Keratinocyte (primary cell): Measurements from ENCODE around the gene RBP2. TPM values are rescaled to one million over a fixed set of nuclear protein-coding genes. Genes with fewer than 3 reads are reported as not detected.

Experiments
- DNase-seq: peaks from one replicate; pipeline ENCODE4 v3.0.0-alpha.2; 2011; ENCODE audit warnings: low read depth, missing footprints, low spot score
- FAIRE-seq: peaks from 2 replicates; lab custom pipeline; 2011; peaks lifted over from hg19 to GRCh38; lab: Jason Lieb, UNC
- H2AFZ ChIP-seq: 2 replicates; pipeline ENCODE4 v1.6.0; 2012; ENCODE audit warnings: low read length, control low read depth, inconsistent platforms; ENCODE audit not compliant: control insufficient read depth
- H3K27ac ChIP-seq: 2 replicates; pipeline ENCODE4 v1.5.1; 2011; ENCODE audit warnings: low read length; ENCODE audit not compliant: control insufficient read depth, insufficient read depth
- H3K27me3 ChIP-seq: 3 replicates; pipeline ENCODE4 v1.6.0; 2011; ENCODE audit warnings: low read length; ENCODE audit not compliant: control insufficient read depth, insufficient read depth; ENCODE audit errors: extremely low read depth
- H3K36me3 ChIP-seq, 2 experiments: 2 replicates in 1 of 2; 3 replicates in 1 of 2; pipeline ENCODE4 v1.5.1; 2011; ENCODE audit warnings: low read length in 2 of 2, mild to moderate bottlenecking in 1 of 2; ENCODE audit not compliant: control insufficient read depth in 2 of 2, insufficient read depth in 2 of 2; ENCODE audit errors: extremely low read depth in 1 of 2
- H3K4me1 ChIP-seq: 3 replicates; pipeline ENCODE4 v1.5.1; 2011; ENCODE audit warnings: low read length; ENCODE audit not compliant: control insufficient read depth, insufficient read depth; ENCODE audit errors: extremely low read depth
- H3K4me2 ChIP-seq: 3 replicates; pipeline ENCODE4 v1.6.0; 2011; ENCODE audit warnings: low read depth, low read length; ENCODE audit not compliant: control insufficient read depth, insufficient read depth; ENCODE audit errors: extremely low read depth
- H3K4me3 ChIP-seq, 3 experiments: fragments of 200-600 bp in 1 of 3; sonication (generic) in 1 of 3; 2 replicates in 2 of 3; 3 replicates in 1 of 3; pipeline ENCODE4 v1.5.1; 2011 to 2016; ENCODE audit warnings: low read length in 3 of 3, mild to moderate bottlenecking in 3 of 3, control low read depth in 2 of 3, inconsistent platforms in 1 of 3, low read depth in 1 of 3, mixed read lengths in 1 of 3, mixed run types in 1 of 3, moderate library complexity in 1 of 3; ENCODE audit not compliant: control insufficient read depth in 2 of 3, insufficient read depth in 2 of 3; ENCODE audit errors: extremely low read depth in 1 of 3
- H3K79me2 ChIP-seq: 2 replicates; pipeline ENCODE4 v1.6.0; 2012; ENCODE audit warnings: low read length; ENCODE audit not compliant: control insufficient read depth, insufficient read depth
- H3K9ac ChIP-seq: 3 replicates; pipeline ENCODE4 v1.6.0; 2011; ENCODE audit warnings: low read length; ENCODE audit not compliant: control insufficient read depth, insufficient read depth; ENCODE audit errors: extremely low read depth
- H3K9me1 ChIP-seq: 3 replicates; pipeline ENCODE4 v1.6.0; 2011; ENCODE audit warnings: low read length; ENCODE audit not compliant: control insufficient read depth, insufficient read depth; ENCODE audit errors: extremely low read depth
- H3K9me3 ChIP-seq: 2 replicates; pipeline ENCODE4 v1.5.1; 2012; ENCODE audit warnings: low read depth, low read length; ENCODE audit not compliant: control insufficient read depth
- H4K20me1 ChIP-seq: 3 replicates; pipeline ENCODE4 v1.6.0; 2011; ENCODE audit warnings: low read length; ENCODE audit not compliant: control insufficient read depth, insufficient read depth; ENCODE audit errors: extremely low read depth
- EZH2 ChIP-seq: IDR thresholded peaks from one replicate; pipeline ENCODE4 v1.6.1; 2012; ENCODE audit warnings: inconsistent platforms, mild to moderate bottlenecking, low read length, moderate library complexity
- dilution Hi-C: fragments of 300-500 bp; cut with MboI; formaldehyde crosslinking; loops from one replicate; pipeline ENCODE4 v1.7.0; 2020; ENCODE audit warnings: low sequenced_read_pairs; ENCODE audit not compliant: extremely low pct_ligation_motif_present
- polyA plus RNA-seq, 5 experiments: library from polyadenylated mRNA; depleted of rRNA in 3 of 5; stranded (reverse) in 3 of 5; stranded (forward) in 1 of 5; unstranded in 1 of 5; fragments of >200 nt; gene quantifications; 1 replicate in 1 of 5; 2 replicates in 3 of 5; 3 replicates in 1 of 5; pipeline versions ENCODE4 v1.2.1 to v1.2.3, GENCODE V29; 2011 to 2012; ENCODE audit warnings: missing spikeins in 2 of 5, low read depth in 1 of 5, low replicate concordance in 1 of 5
- TF ChIP-seq, protein P1 (sequence below), 3 experiments: IDR thresholded peaks in 1 of 3; conservative IDR thresholded peaks in 1 of 3; optimal IDR thresholded peaks in 1 of 3; 2 replicates in 2 of 3; 3 replicates in 1 of 3; pipeline versions ENCODE3 to v1.5.1; 2011; ENCODE audit warnings: low read length in 3 of 3, mild to moderate bottlenecking in 3 of 3, moderate library complexity in 2 of 3, control low read depth in 1 of 3, inconsistent platforms in 1 of 3; ENCODE audit not compliant: insufficient read depth in 2 of 3; ENCODE audit errors: extremely low read depth in 1 of 3

Gene RBP2
- polyA plus RNA-seq, 1 donor (not counting 4 experiments of a cell fraction or from before 2014, with no cell fraction given) = not detected

DNA sequence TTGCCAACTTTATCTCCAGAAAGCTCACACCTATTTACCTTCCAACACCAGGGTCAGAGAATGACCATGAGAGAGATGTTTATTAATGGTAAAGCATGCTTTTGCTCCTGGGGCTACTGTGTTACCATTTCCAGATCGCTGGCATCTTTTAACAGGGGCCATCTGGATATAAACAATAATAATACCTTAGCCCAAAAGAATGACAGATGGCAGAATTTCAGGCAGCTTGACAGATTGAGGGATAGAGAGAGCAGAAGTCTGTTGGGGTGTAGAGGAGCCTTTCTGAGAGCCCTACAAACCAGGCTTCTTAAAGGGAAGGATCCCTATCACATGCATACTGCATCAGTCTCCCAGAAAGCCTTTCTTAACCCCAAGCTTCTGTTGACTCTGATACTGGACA, 45.5 kb upstream of the RBP2 start:
- FAIRE-seq = no peak
- dilution Hi-C loops = no loop called here
- no peaks in the 10 kb centered on the region for H3K36me3 ChIP-seq

DNA sequence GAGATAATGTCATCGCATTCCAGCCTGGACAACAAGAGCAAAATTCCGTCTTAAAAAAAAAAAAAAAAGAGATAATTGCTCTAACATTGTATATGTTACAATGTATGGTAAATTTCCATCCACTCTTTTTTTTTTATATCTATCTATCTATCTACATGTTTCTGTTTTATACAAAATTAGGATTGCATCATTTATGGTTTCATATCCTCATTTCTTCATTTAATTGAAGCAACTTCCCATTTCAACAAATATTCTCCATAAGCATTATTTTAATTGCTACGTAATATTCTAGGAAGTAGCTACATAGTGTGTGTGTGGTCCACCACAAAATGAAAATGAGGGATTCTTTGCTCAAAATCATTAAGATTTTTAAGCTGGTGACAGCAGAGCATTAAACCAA, 44.8 kb upstream of the RBP2 start:
- no peak overlapping the region for H2AFZ ChIP-seq
- H3K79me2 ChIP-seq = no peaks in the 10 kb centered on the region
- H3K27me3 ChIP-seq = no peaks in the 10 kb centered on the region
- TF ChIP-seq EZH2 = no peak
- TF ChIP-seq, protein P1, sequence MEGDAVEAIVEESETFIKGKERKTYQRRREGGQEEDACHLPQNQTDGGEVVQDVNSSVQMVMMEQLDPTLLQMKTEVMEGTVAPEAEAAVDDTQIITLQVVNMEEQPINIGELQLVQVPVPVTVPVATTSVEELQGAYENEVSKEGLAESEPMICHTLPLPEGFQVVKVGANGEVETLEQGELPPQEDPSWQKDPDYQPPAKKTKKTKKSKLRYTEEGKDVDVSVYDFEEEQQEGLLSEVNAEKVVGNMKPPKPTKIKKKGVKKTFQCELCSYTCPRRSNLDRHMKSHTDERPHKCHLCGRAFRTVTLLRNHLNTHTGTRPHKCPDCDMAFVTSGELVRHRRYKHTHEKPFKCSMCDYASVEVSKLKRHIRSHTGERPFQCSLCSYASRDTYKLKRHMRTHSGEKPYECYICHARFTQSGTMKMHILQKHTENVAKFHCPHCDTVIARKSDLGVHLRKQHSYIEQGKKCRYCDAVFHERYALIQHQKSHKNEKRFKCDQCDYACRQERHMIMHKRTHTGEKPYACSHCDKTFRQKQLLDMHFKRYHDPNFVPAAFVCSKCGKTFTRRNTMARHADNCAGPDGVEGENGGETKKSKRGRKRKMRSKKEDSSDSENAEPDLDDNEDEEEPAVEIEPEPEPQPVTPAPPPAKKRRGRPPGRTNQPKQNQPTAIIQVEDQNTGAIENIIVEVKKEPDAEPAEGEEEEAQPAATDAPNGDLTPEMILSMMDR (optimal IDR thresholded peaks at IDR 0.05 in 1 of 3, IDR thresholded peaks at IDR 0.05 in 1 of 3, conservative IDR thresholded peaks at IDR 0.05 in 1 of 3; ENCODE audit: extremely low read depth in 1 of 3, insufficient read depth in 2 of 3, low read length in 3 of 3) = no peak
- no peaks in the 10 kb centered on the region for H3K9me1 ChIP-seq
- no peak overlapping the region for H3K9ac ChIP-seq
- H3K36me3 ChIP-seq = no peaks in the 10 kb centered on the region
- no peaks in the 10 kb centered on the region for H3K4me1 ChIP-seq
- dilution Hi-C loops = no loop called here
- H3K4me2 ChIP-seq = no peak overlapping the region
- no peak for DNase-seq
- no peak for FAIRE-seq
- H4K20me1 ChIP-seq = no peaks in the 10 kb centered on the region
- no peak overlapping the region for H3K27ac ChIP-seq
- no peak overlapping the region for H3K4me3 ChIP-seq
- H3K9me3 ChIP-seq = no peaks in the 10 kb centered on the region

More for the DNA sequence above, 45.5 kb upstream of the RBP2 start:
- no peak overlapping the region for H2AFZ ChIP-seq
- no peak overlapping the region for H3K4me3 ChIP-seq
- H3K9ac ChIP-seq = no peak overlapping the region
- no peaks in the 10 kb centered on the region for H3K9me1 ChIP-seq
- no peak for DNase-seq
- no peaks in the 10 kb centered on the region for H4K20me1 ChIP-seq
- no peaks in the 10 kb centered on the region for H3K27me3 ChIP-seq
- no peaks in the 10 kb centered on the region for H3K9me3 ChIP-seq
- H3K4me2 ChIP-seq = no peak overlapping the region
- H3K27ac ChIP-seq = no peak overlapping the region
- H3K4me1 ChIP-seq = no peaks in the 10 kb centered on the region
- no peaks in the 10 kb centered on the region for H3K79me2 ChIP-seq
- TF ChIP-seq EZH2 = no peak
- TF ChIP-seq, protein P1 (optimal IDR thresholded peaks at IDR 0.05 in 1 of 3, IDR thresholded peaks at IDR 0.05 in 1 of 3, conservative IDR thresholded peaks at IDR 0.05 in 1 of 3; ENCODE audit: extremely low read depth in 1 of 3, insufficient read depth in 2 of 3, low read length in 3 of 3) = no peak
